GM19397 (cell line): ENCODE measurements around the gene VMP1.
"Not testable (repeated sequence)": the region's sequence is repeated elsewhere in the genome, so short reads cannot be mapped to it uniquely, and the experiment has no call there.

ENCODE experiments used
- ATAC-seq: cut with Tn5 transposase; IDR thresholded peaks from one replicate; pipeline ENCODE4 v1.9.1; 2021; ENCODE audit warnings: mild to moderate bottlenecking, moderate library complexity; ENCODE audit not compliant: unreplicated experiment

Gene VMP1

DNA sequence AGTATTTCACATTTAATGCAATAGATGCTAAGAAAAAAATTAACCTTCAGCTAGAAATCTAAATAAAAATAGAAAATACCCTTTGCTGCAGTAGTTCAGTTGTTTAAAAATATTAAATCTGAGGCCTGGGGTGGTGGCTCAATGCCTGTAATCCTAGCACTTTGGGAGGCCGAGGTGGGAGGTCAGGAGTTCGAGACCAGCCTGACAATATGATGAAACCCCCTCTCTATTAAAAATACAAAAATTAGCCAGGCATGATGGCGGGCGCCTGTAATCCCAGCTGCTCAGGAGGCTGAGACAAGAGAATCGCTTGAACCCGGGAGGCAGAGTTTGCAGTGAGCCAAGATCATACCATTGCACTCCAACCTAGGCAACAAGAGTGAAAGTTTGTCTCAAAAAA lies 98.9 kb downstream of the VMP1 start:
- ATAC-seq: not testable (repeated sequence)

GRCh38 chr17:59807892-59808509 lies 100.5 kb downstream of the VMP1 start:
- no peak for ATAC-seq

GRCh38 chr17:59810894-59811153 lies 103.4 kb downstream of the VMP1 start:
- no peak for ATAC-seq

DNA sequence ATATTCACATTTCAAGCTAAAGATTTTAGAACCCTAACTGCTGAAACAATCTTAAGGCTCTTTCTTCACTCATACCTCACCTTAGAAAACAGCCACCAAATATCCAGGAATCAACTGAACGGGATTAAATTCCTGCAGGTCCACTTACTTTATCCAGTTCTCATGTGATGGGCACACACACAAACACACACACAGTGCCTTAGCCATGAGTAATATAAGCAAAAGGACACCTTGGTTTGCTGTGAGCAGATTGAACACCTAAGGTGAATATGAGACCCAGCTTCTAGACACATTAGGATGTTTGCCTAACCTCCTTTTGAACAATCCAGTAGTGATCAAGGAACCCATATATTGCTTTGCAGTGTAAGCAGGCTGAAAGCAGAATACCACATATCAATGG lies 103.8 kb downstream of the VMP1 start:
- ATAC-seq: no peak

DNA sequence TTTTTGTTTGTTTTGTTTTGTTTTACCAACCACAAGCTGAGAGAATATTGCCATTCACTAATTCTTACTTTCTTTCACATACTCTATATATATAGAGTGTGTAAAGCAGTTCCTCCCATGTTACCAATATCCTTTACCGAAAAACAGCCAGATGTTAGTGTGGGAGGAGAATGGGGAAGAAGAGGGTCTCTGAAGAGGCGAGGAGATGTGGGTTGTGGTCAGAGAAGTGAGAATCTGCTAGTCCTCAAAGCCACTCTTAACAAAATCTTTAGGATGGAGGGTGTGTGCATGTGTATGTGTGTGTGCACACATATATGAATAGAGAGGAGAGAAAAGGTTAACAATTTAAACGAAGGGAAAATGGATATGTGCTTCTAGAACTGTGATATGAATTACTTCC lies 104.7 kb downstream of the VMP1 start:
- ATAC-seq: no peak

GRCh38 chr17:59814276-59814675 lies 106.8 kb downstream of the VMP1 start:
- no peak for ATAC-seq

DNA sequence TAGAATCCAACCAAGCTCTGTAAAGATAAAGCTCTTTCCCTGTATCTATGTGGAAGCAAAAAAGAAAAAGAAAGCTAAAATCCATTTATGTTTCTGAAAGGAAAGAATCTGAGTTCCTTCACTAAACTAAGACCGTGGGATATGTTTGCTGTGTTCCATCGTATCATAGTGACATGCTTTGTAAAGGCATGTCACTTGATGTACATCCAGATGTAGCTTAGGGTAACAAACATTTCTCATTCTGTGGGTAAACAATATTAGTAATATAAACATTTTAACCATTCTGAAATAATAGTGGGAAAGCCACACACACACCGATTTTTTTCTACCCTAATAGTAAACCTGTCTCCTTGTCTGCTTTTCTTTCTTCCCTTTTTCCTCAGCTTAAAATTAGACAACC lies 107.2 kb downstream of the VMP1 start:
- ATAC-seq: no peak

GRCh38 chr17:59815965-59816364 lies 108.5 kb downstream of the VMP1 start:
- no peak for ATAC-seq

DNA sequence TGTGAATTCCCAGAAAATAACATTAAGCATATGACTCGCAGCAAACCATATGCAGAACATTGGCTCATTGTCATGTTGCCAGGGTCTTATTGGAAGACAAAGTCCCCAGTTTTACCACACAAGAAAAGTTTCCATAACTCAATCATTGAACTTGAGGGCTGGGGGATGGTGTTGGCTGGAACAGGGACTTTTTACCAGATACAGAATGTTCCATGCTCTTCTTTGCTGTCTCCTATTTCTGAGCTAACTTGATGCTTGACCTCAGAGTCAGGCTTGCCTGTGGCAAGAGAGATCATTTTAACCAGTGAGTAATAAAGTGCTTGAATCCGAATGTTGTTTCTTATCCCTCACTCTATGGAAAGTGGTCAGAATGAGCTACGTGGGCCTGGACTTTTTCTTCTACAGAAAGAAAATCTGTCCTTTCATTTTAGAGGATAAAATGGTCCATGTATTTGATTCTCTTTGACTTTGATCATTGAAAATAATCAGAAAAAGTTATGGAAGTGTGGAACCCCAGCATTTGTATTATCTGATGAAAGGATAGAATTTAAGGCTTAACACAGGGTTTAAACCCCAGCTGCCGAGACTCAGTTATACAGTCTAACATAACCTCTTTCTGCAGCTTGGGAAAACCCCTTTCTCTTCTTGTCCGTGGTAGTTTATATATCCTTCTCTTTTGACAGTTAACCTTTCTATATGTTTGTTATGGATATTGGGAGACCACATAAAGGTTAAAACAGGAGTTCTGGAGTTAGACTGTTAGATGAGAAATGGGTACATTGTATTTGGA lies 118.3 kb downstream of the VMP1 start:
- ATAC-seq: no peak

DNA sequence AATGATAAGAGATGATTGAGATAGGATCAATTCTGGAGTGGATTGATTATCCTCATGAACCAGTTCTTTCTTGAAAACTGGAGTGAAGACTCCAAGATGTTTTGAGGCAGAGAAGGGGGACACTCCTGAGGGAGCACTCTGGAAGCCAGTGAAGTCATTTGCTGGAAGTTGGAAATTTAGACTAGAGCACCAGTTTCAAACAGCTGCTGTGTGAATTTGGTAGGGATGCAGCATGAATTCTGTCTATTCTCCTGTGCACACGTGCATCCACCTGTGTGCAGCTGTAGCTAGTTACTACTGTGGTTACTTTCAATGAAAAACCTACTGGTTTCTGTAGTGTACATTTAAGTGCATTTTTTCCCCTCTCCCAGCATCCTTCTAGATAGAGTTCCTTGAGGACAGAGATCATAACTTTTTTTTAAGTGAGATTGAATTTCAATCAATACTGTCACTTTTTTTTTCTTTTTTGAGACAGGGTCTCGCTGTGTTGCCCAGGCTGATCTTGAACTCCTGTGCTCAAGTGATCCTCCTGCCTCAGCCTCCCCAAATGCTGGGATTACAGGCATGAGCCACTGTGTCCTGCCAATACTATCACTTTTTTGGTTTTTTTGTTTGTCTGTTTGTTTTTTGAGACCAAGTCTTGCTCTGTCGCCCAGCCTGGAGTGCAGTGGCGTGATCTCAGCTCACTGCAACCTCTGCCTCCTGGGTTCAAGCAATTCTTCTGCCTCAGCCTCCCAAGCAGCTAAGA lies 119.4 kb downstream of the VMP1 start:
- no peak for ATAC-seq

DNA sequence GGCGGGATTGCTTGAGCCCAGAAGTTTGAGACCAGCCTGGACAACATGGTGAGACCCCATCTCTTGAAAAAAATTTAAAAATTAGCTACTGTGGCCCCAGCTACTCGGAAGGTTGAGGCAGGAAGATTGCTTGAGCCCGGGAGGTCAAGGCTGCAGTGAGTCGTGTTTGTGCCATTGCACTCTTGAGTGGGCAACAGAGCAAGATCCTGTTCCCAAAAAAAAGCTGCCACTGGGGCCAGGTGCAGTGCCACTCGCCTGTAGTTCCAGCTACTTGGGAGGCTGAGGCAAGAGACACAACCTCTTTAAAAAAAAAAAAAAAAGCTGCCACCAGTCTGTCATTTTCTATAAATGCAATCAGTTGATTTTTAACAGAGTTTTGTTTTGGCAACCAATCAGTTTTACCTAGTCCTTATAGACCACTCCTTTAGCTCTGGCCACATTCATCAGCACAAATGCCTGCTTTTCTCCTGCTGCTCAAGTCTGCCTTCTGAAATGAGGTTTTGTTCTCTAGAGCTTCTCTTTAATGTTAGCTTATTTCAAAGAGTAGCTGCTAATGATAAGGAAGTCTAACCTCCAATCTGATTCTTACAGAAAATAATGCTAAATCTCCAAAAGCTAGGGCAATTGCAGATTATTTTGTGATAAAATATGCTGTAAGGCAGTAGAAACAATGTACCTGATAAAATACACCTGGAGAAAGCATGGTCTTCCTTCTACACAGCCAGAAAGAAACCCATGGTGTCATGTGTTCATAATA lies 120.4 kb downstream of the VMP1 start:
- no peak for ATAC-seq

GRCh38 chr17:59828478-59828760 lies 121.0 kb downstream of the VMP1 start:
- ATAC-seq: no peak

DNA sequence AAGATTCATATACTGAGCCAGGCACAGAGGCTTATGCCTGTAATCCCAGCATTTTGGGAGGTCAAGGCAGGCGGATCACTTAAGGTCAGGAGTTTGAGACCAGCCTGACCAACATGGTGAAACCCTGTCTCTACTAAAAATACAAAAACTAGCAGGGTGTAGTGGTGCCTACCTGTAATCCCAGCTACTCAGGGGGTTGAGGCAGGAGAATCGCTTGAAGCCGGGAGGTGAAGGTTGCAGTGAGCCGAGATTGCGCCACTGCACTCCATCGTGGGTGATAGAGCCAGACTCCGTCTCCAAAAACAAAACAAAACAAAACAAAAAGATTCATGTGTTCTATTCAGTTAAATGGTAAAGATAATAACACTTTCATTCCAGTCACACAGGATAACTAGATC lies 121.4 kb downstream of the VMP1 start:
- ATAC-seq: not testable (repeated sequence)

GRCh38 chr17:59829217-59830006 lies 122.0 kb downstream of the VMP1 start:
- ATAC-seq: peak; percentile 62

GRCh38 chr17:59830007-59830630 lies 122.7 kb downstream of the VMP1 start:
- ATAC-seq: no peak

DNA sequence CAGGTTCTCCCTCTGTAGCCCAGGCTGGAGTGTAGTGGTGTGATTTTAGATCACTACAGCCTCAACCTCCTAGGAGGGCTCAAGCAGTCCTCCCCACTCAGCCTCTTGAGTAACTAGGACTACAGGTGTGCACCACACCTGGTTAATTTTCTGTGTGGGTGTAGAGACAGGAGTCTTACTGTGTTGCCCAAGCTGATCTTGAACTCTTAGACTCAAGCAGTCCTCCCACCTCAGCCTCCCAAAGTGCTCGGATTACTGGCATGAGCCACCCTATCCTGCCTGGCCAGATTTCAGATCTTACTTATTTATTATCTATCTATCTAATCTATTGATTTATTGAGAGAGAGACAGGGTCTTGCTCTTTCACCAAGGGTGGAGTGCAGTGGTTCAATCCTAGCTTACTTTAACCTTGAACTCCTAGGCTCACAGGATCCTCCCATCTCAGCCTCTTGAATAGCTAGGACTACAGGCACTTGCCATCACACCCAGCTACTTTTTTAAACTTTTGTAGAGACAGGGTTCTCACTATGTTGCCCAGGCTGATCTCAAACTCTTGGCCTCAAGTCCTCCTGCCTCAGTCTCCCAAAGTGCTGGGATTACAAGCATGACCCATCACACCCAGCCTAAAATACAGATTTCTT lies 123.5 kb downstream of the VMP1 start:
- ATAC-seq: no peak

GRCh38 chr17:59832883-59833379 lies 125.5 kb downstream of the VMP1 start:
- ATAC-seq: no peak

GRCh38 chr17:59837308-59838051 lies 130.0 kb downstream of the VMP1 start:
- ATAC-seq: peak; percentile 67
